K562 (cell line): Measurements from ENCODE around the gene SPINK8. TPM values are rescaled to one million over a fixed set of nuclear protein-coding genes. Genes with fewer than 3 reads are reported as not detected.

ENCODE experiments used
- BRD4 ChIP-seq: fragments of 200-600 bp; sonication (generic); IDR thresholded peaks from 2 replicates; pipeline ENCODE4 v1.6.1; 2017; ENCODE audit warnings: inconsistent platforms
- CTBP1 ChIP-seq: fragments of 450-650 bp; IDR thresholded peaks from 2 replicates; pipeline ENCODE4 v1.6.1; 2016; ENCODE audit warnings: borderline replicate concordance
- E2F6 ChIP-seq, 2 experiments: IDR thresholded peaks; 2 replicates each; pipeline ENCODE4 v1.6.1; 2011; ENCODE audit warnings: borderline replicate concordance in 1 of 2, control low read depth in 1 of 2, low read depth in 1 of 2, low read length in 1 of 2, mild to moderate bottlenecking in 1 of 2, mixed read lengths in 1 of 2, moderate library complexity in 1 of 2; ENCODE audit not compliant: insufficient read depth in 1 of 2, insufficient read length in 1 of 2, poor library complexity in 1 of 2, severe bottlenecking in 1 of 2; ENCODE audit errors: extremely low read depth in 1 of 2
- L3MBTL2 ChIP-seq: fragments of 450-650 bp; IDR thresholded peaks from 2 replicates; pipeline ENCODE4 v1.6.1; 2016; ENCODE audit warnings: mild to moderate bottlenecking, moderate library complexity
- MBD1 ChIP-seq: fragments of 250-450 bp; sonication (Bioruptor Pico); IDR thresholded peaks from 2 replicates; pipeline ENCODE4 v1.8.0; 2022; ENCODE audit warnings: inconsistent platforms
- NR0B1 ChIP-seq: fragments of 450-650 bp; IDR thresholded peaks from one replicate; pipeline ENCODE4 v1.6.1; 2018; ENCODE audit warnings: mild to moderate bottlenecking, moderate library complexity; ENCODE audit not compliant: partially characterized antibody
- NR2C2 ChIP-seq, 2 experiments: fragments of 200-800 bp in 1 of 2; sonication (Bioruptor generic) in 1 of 2; sonication (generic) in 1 of 2; formaldehyde crosslinking in 1 of 2; IDR thresholded peaks; 2 replicates each; pipeline versions ENCODE4 v1.6.1 to v1.8.0; 2016 to 2022; ENCODE audit warnings: mild to moderate bottlenecking in 1 of 2, missing compliant biosample characterization in 1 of 2, missing genetic modification characterization in 1 of 2, missing genetic modification reagents in 1 of 2
- PTTG1 ChIP-seq: fragments of 450-650 bp; IDR thresholded peaks from 2 replicates; pipeline ENCODE4 v1.6.1; 2016; ENCODE audit warnings: low read depth, mild to moderate bottlenecking, missing genetic modification characterization, missing compliant biosample characterization
- SMC3 ChIP-seq: conservative IDR thresholded peaks from 2 replicates; pipeline ENCODE4 v1.6.1; 2011; ENCODE audit warnings: low read depth, low read length, improper control_type of control experiment; ENCODE audit not compliant: insufficient read depth
- TCF7 ChIP-seq: sonication (generic); IDR thresholded peaks from 2 replicates; pipeline ENCODE4 v1.6.1; 2016; ENCODE audit warnings: antibody characterized with exemption, borderline replicate concordance
- VEZF1 ChIP-seq: fragments of 200-800 bp; sonication (Bioruptor generic); IDR thresholded peaks from 2 replicates; pipeline ENCODE4 v1.6.1; 2017; ENCODE audit warnings: missing genetic modification characterization, missing compliant biosample characterization
- ZBTB43 ChIP-seq: sonication (generic); formaldehyde crosslinking; IDR thresholded peaks from 2 replicates; pipeline ENCODE4 v1.8.0; 2023; ENCODE audit warnings: mild to moderate bottlenecking, missing genetic modification reagents
- ZNF584 ChIP-seq: fragments of 200-800 bp; sonication (Bioruptor generic); IDR thresholded peaks from 2 replicates; pipeline ENCODE4 v1.6.1; 2016; ENCODE audit warnings: low read depth, mild to moderate bottlenecking, missing genetic modification characterization, missing compliant biosample characterization
- polyA plus RNA-seq, 8 experiments: library from polyadenylated mRNA; depleted of rRNA in 4 of 8; stranded (reverse) in 5 of 8; unstranded in 3 of 8; fragments of >200 nt; fragmentation: Nextera tagmentation in 2 of 8; fragmentation: Illumina TruSeq in 1 of 8; extraction: Ambion mirVana in 2 of 8; extraction: Trizol in 1 of 8; gene quantifications; 2 replicates each; pipeline versions ENCODE4 v1.2.1 to v1.2.3, GENCODE V29; 2011 to 2014; ENCODE audit warnings: inconsistent platforms in 1 of 8, missing spikeins in 1 of 8
- total RNA-seq, 7 experiments: library from RNA; depleted of rRNA in 6 of 7; stranded (reverse); fragments of >200 nt in 6 of 7; fragmentation: Illumina TruSeq in 2 of 7; extraction: Trizol in 2 of 7; gene quantifications; 2 replicates each; pipeline versions ENCODE4 v1.2.1 to v1.2.3, GENCODE V29; 2011 to 2021; ENCODE audit warnings: low replicate concordance in 1 of 7

The SPINK8 gene
- total and polyA plus RNA-seq, 9 of the 15 experiments (the other 6 are each of a cell fraction or from before 2014, with no cell fraction given), result not detected

GRCh38 chr3:48301020-48301799 is 32.3 kb downstream of the SPINK8 start, which contains the start of gene NME6 (continued):
- TF ChIP-seq VEZF1 (CRISPR knock-in tag) (peak; percentile 67), E2F6 (IDR thresholded peaks at IDR 0.05; ENCODE audit: borderline replicate concordance in 1 of 2, extremely low read depth in 1 of 2, insufficient read depth in 1 of 2, insufficient read length in 1 of 2, low read depth in 1 of 2, low read length in 1 of 2, poor library complexity in 1 of 2, severe bottlenecking in 1 of 2) (peak; percentile 95 to 96), MBD1 (CRISPR knock-in tag) (no peak), PTTG1 (tag) (no peak), TCF7 (peak; percentile 28; the same call in 1 of the 2 replicates), BRD4 (0 out of 2 replicates have a peak, but pooled peaks have one; percentile 32), ZNF584 (CRISPR knock-in tag) (no peak), CTBP1 (peak; percentile 15; the same call in 1 of the 2 replicates), SMC3 (no peak), NR2C2 (CRISPR knock-in tag; IDR thresholded peaks at IDR 0.05) (peak; percentile 65; the same call in 1 of the 2 replicates), NR2C2 (tag; IDR thresholded peaks at IDR 0.05) (peak; percentile 75; the same call in 1 of the 2 replicates), NR0B1 (no peak), L3MBTL2 (peak; percentile 99), ZBTB43 (peak; percentile 78; the same call in 1 of the 2 replicates)
